Inferior parietal cortex (tissue), 1 donor: ENCODE measurements around the gene KRTAP5-7.
"Not testable (repeated sequence)": the region's sequence is repeated elsewhere in the genome, so short reads cannot be mapped to it uniquely, and the experiment has no call there.

ENCODE experiments used
- DNase-seq: peaks from one replicate; pipeline ENCODE4 v3.0.0-alpha.2; 2016; ENCODE audit errors: extremely low spot score

The KRTAP5-7 gene

DNA sequence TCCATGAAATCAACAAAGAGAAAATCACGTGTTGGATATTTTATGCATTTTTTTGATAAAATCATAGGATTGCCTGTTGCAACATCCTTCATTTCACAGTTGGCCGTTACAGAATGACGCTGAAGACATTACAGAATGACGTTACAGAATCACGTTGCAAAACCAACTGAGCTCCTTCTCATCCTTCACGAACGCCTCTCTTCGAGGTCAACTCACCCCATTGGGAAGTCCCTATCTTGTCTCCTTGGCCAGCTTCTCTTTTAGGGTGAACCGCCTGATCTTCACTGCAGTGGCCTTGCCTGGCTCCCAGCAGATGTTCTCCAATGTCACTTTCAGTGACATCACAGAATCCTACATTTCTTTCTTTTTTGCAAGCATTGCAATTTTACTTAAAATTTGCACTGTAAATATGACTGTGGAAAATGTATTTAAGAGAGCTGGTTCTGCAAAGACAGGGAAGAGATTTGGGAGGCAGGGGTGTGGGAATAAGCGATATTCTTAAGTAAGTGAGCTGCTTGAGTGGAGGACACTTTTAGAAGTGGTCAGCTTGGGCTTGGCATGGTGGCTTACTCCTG lies 5.1 kb downstream of the KRTAP5-7 start:
- DNase-seq: no peak

DNA sequence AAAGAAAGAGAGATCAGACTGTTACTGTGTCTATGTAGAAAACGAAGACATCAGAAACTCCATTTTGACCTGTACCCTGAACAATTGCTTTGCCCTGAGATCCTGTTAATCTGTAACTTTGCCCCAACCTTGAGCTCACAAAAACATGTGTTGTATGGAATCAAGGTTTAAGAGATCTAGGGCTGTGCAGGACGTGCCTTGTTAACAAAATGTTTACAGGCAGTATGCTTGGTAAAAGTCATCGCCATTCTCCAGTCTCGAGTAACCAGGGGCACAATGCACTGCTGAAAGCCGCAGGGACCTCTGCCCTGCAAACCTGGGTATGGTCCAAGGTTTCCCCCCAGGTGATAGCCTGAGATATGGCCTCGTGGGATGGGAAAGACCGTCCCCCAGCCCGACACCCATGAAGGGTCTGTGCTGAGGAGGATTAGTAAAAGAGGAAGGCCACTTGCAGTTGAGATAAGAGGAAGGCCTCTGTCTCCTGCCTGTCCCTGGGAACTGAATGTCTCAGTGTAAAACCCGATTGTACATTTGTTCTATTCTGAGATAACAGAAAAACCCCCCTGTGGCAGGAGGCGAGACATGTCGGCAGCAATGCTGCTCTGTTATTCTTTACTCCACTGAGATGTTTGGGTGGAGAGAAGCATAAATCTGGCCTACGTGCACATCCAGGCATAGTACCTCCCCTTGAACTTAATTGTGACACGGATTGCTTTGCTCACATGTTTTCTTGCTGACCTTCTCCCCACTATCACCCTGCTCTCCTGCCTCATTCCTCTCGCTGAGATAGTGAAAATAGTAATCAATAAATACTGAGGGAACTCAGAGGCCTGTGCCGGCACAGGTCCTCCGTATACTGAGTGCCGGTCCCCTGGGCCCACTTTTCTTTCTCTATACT lies 7.9 kb downstream of the KRTAP5-7 start:
- DNase-seq: not testable (repeated sequence)

DNA sequence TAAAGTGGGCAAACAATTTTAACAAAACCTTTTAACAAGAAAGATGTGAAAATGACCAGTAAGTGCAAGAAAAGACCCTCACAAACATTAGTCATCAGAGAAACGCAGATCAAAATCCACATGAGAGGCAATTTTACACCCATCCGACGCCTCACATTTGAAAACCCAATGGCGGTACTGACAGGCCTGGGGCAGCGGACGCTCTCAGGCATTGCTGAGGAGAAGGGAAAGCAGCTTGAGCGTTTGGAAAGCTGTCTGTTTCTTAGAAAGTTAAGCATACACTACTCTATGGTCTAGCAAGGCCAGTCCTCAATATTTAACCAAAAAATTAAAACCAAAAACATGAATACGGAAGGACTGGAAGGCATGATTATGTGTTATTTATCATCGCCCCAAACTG lies 8.8 kb downstream of the KRTAP5-7 start:
- DNase-seq: no peak

DNA sequence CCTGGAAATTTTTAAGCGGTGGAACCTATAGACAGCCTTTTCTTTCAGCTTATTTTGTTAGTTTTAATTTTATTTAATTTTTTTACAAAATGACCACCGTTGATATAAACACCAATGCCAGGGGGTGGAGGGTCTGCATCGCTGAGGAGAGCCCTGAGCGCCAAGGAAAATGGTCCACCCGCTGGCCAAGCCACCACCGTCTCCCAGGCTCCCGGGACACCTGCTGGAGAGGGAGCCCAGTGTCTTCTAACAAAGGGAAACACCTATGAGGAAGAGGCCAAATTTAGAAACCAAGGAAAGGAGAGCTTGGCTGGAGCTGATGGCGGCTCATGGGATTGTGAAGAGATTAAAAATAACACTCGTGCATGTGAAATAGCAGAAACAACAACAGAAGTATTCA lies 10.5 kb downstream of the KRTAP5-7 start:
- no peak for DNase-seq

DNA sequence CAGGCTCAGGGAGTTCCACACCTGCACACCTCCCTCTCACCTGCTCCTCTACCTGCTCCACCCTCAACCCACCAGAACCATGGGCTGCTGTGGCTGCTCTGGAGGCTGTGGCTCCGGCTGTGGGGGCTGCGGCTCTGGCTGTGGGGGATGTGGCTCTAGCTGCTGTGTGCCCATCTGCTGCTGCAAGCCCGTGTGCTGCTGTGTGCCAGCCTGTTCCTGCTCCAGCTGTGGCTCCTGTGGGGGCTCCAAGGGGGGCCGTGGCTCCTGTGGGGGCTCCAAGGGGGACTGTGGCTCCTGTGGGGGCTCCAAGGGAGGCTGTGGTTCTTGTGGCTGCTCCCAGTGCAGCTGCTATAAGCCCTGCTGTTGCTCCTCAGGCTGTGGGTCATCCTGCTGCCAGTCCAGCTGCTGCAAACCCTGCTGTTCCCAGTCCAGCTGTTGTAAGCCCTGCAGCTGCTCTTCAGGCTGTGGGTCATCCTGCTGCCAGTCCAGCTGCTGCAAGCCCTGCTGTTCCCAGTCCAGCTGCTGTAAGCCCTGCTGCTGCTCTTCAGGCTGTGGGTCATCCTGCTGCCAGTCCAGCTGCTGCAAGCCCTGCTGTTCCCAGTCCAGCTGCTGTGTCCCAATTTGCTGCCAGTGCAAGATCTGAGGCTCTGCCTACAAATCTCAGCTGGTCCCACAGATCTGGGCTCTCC lies 11.1 kb downstream of the KRTAP5-7 start, which contains the start of gene KRTAP5-8:
Gene KRTAP5-8 (plus strand): TSS at position 49 of the 689 bp plus-strand sequence. CDS start 31 bp downstream, at position 80.
- not testable (repeated sequence) for DNase-seq

DNA sequence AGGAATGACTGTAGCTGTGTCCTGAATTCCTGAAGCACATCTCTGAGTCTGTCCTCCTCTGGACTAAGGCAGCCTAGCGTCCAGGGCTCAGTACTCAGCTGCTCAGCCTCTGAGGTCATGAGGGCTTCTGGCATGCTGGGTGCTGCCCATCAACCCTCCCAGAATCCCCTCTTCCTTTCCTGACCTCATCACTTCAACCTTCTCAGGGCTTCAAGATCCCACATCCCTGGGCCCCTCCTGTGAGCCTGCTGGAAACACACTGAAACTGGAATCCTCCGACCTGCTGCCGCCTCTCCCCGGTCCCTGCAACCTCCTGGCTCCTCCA lies 11.6 kb downstream of the KRTAP5-7 start:
- no peak for DNase-seq

DNA sequence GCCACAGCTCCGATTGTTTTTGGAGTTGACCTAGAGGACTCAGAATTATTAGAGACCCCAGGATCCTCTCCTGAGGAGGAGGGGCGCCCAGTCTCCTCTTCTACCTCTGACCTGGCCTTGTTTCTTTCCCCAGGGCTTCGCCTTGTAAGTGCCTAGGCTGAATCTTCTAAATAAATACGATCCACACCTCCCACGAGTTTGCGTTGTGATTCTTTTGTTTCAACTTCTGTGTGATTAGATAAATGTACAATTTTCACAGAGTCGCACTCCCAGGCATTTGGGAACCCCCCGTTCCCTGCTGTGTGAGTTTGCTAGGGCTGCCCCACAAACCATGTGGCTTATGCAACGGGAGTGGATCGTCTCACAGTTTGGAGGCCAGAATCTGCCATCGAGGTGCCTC lies 11.9 kb downstream of the KRTAP5-7 start:
- DNase-seq: no peak

DNA sequence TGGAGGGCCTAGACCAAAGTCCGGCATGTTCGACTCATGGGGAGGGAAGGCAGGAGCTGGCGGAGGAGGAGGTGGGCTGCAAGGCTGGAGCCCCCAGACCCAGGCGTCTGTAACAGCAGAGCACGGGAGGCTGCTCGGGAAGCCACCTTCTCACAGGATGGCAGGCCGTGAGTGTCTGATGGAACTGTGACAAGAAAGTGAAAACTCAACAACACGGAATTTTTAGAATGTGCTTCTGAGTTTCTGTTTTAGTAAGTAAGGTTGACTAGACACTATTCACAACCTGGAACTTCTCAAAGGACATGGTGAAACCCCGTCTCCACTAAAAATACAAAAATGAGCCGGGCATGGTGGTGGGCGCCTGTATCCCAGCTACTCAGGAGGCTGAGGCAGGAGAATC lies 12.9 kb downstream of the KRTAP5-7 start:
- DNase-seq: not testable (repeated sequence)

DNA sequence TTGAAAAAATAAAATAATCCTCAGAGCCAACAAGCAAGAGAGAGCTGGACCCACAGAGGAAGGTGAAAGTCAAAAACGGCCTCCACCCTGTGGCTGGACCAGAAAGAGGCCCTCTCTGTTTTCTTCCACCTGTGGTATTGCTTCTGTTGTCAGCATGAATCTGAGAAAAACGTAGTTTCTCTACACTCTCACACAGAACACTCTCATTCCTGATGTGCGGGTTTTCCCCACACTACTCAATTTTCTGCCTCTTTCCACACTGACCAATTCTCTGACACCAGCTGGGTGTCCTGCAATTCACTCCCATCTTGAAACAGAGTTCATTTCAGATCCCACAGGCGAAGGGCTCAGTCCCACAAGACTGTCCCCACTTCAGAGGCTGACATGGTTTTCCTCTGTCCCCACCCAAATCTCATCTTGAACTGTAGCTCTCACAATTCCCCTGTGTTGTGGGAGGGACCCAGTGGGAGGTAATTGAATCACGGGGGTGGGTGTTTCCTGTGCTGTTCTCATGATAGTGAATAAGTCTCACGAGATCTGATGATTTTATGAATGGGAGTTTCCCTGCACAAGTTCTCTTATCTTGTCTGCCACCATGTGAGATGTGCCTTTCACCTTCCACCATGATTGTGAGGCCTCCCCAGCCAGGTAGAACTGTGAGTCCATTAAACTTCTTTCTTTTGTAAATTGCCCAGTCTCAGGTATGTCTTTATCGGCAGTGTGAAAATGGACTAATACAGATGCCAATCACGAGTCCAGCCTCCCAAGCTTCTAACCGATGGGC lies 13.6 kb downstream of the KRTAP5-7 start:
- not testable (repeated sequence) for DNase-seq

DNA sequence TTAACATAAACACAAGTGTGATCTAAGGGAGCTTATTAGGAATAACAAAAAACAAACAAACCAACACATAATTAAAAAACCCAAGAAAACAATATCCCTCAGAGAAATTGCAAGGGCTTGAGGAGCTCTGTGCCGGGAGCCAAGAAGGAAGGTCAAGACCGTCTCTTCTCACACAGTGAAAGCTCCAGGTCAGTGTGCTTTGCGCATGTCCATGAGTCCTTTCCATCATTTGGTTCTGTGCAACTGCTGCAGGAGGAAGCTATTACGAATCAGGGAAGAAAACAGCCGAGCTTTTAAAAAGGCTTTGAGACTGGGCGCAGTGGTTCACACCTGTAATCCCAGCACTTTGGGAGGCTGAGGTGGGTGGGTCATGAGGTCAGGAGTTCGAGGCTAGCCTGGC lies 15.3 kb downstream of the KRTAP5-7 start:
- DNase-seq: no peak

DNA sequence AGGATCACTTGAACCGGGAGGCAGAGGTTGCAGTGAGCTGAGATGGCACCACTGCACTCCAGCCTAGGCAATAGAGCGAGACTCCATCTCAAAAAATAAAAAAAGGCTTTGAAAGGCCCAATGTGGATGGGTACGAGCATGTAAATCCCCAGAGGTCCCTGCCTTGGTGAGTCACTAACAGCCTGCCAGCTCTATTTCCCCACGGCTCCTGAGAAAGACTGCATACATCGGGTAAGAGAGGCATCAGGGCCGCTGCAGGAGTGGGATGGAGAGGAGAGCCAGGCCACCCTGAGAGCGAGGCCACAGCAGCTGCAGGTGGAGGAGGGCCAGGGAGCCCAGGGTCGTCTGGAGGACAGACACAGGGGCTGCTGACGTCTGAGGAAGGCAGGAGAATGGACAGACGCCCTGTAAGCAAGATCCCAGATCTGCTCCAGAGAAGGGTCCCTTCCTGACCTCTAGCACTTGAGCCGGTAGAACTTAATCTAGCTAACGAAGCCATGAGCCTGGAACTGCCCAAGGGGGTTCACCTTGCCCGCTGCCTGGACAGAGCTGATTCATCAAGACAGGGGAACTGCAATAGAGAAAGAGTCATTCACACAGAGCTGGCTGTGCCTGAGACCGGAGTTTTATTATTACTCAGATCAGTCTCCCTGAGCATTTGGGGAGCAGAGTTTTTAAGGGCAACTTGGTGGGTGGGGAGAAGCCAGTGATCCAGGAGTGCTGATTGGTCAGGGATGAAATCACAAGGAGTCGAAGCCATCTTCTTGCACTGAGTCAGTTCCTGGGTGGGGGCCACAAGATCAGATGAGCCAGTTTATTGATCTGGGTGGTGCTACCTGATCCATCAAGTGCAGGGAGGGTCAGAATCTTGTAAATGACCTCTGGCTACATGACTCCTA lies 16.1 kb downstream of the KRTAP5-7 start:
- DNase-seq: no peak

DNA sequence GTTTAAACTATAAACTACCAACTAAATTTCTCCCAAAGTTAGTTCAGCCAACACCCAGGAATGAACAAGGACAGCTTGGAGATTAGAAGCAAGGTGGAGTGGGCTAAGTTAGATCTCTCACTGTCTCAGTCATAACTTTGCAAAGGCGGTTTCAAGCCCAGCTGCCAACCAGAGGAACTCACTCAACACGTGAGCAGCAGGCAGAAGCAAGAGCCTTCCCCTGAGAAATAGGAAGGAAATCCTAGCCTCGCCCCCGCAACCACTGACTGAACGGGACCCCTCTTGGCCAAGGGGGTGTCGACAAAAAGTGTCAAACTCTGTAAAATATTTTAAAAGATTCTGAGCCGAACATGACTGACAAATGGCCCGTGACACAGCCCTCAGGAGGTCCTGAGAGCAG lies 16.8 kb downstream of the KRTAP5-7 start:
- no peak for DNase-seq

DNA sequence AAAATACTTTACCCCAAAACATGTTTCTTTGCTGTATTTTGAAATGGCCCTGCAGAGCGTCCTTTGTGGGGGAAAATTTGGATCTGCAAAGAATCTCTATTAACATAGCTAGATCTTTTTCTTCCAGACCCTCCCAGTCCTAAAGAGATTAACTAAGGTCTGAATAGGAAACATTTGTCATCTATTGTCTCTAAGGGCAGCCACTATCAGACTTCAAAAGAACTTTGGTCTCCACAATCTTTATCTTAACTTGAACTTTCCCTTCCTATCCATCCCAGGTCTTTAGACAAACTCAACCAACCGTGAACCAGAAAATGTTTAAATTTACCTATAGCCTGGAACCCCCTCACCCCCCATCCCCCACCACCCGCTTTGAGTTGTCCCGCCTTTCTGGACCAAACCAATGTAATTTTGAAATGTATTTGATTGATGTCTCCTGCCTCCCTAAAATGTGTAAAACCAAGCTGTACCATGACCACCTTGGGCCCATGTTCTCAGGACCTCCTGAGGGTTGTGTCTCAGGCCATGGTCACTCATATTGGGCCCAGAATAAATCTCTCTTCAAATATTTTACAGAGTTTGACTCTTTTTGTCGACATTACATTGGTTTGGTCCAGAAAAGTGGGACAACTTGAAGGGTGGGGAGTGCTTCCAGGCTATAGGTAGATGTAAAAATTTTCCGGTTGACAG lies 17.6 kb downstream of the KRTAP5-7 start:
- DNase-seq: no peak

DNA sequence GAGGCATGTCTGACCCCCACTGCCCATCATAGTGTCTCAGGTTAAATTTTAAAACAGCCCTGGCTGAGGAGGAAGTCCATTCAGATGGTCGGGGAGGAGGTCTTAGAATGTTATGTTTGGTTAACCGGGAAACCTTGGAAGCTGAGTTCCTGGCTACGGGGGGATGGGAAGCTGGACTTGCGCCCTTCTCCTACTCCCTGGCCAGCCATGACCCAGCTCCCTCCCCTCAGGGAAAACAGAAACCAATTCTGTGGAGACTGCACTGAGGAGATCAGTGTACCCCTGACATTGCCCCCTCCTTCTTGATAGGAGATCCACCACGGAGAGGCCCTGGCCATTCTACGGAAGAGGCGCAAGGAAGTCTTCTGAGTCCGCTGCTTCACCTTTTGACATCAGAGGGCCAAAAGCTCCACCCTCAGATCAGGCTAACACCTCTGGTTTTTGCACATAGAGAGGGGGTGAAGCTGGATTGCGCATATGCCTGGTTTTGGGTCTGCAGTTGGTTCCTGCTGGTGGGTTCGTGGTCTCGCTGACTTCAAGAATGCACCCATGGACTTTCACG lies 18.4 kb downstream of the KRTAP5-7 start:
- DNase-seq: no peak

DNA sequence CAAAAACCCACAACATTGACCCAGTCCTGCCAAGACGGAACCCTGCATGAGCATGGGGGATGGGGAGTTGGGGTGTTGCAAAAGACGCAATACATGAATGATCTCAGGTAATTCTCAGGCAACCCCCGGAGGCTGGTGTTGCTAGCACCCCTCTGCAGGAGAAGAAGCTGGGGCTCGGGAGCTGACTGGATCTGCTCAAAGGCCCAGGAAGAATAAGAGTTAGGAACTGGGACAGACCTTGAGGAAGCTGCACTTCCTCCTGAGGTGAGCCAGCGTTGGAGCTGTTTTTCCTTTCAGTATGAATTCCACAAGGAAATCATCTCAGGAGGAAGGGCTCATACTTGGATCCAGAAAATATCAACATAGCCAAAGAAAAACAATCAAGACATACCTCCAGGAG lies 21.1 kb downstream of the KRTAP5-7 start, which contains the start of gene KRTAP5-9:
Gene KRTAP5-9 (plus strand): TSS at position 301 of the 400 bp plus-strand sequence. CDS start 238 bp downstream, outside the sequence.
- no peak for DNase-seq

DNA sequence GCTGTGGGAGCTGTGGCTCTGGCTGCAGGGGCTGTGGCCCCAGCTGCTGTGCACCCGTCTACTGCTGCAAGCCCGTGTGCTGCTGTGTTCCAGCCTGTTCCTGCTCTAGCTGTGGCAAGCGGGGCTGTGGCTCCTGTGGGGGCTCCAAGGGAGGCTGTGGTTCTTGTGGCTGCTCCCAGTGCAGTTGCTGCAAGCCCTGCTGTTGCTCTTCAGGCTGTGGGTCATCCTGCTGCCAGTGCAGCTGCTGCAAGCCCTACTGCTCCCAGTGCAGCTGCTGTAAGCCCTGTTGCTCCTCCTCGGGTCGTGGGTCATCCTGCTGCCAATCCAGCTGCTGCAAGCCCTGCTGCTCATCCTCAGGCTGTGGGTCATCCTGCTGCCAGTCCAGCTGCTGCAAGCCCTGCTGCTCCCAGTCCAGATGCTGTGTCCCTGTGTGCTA lies 21.7 kb downstream of the KRTAP5-7 start:
- no peak for DNase-seq

DNA sequence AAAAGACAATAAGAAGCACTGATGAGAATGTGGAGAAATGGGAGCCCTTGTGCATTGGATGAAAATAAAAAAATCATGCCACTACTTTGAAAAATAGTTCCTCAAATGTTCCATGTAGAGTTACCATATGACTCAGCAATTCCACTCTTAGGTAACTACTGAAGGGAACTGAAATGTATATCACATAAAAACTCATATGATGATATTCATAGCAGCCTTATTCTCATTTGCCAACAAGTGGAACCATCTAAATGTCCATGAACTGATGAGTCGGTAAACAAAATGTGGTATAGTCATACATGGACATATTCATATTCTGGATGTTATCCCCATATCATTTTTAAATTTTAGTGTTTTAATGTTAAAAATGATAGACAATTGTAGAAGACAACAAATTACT lies 24.6 kb downstream of the KRTAP5-7 start:
- no peak for DNase-seq

DNA sequence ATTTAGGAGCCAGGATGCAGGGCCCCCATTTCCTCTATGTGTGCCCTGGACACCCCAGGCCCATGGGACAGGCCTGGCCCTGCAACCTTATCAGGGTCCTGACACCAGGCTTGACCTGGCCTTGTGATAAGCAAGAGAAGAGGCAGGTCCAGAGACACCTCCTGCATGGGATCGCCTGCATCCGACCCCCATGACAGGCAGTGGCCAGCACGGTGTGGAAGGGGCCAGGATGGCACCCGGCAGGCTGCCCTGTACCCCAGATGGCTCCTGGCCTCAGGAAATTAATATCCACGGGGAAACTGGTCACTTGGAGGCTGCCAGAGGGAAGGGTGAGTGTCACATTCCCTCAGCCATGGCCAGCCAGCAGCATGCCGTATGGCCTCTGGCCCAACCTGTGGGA lies 27.9 kb downstream of the KRTAP5-7 start:
- no peak for DNase-seq

DNA sequence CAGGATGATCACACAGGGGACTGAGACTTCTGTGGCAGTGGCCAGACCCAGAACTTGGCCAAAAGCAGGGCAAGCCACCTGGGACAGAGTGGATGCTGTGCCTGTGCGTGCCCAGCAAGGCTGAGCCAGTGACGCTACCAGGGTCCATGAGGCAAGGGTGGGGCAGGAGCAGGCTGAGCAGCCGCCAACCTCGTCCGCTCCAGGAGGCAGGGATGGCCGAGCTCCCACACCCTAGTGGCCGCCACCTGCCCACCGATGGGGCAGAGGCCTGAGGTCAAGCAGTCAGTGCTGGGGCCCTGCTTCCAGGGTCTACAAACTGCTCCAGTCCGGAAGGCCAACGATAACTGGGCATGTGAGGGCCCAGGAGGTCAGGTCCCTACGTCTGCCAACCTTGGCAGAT lies 28.4 kb downstream of the KRTAP5-7 start:
- DNase-seq: no peak

DNA sequence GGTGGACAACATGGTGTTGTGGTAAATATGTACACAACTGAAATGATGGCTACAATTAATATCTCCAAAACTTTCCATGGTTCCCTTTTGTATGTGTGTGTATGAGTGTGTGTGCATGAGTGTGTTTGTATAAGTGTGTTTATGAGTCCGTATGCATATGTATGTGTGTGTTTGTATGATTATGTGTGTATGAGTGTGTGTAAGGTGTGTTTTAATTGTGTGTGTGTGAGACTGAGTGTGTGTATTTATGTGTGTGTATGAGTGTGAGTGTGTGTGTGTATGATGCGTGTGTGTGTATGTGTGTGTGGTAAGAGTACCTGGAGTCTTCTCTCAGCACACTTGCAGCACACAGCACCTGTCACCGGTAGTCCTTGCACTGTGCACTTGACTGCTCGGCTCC lies 29.0 kb downstream of the KRTAP5-7 start:
- DNase-seq: no peak
